ENCODE measurements around the gene PAK4. TPM values are rescaled to one million over a fixed set of nuclear protein-coding genes. Genes with fewer than 3 reads are reported as not detected.

Gene PAK4
- total RNA-seq, 1 experiment from 2014 or later: 63.1 TPM

GRCh38 chr19:39196320-39196719, 70.7 kb downstream of the PAK4 start:
- no peaks in the 10 kb centered on the region; a peak in 1 of 5 replicates for H3K9me3 Mint-ChIP-seq

More at GRCh38 chr19:39196320-39196719, 70.7 kb downstream of the PAK4 start:
- Mint-ChIP-seq H3K4me3 (peak overlapping the region; percentile 36 to 75; a peak in 3 of 5 replicates), H3K36me3 (ENCODE audit: insufficient read depth in 1 of 3, low read depth in 3 of 3) (no peaks in the 10 kb centered on the region), H3K4me1 (peaks cover 10 to 34% of the 10 kb centered on the region in 2 experiments), H3K27ac (no peak overlapping the region), H3K27me3 (ENCODE audit: low read depth) (peaks cover 72% of the 10 kb centered on the region)
- Histone ChIP-seq H3K9me3 (ENCODE audit: control insufficient read depth, low read depth, low read length) (no peaks in the 10 kb centered on the region), H3K9ac (ENCODE audit: extremely low read depth, insufficient read length, low read length) (no peak overlapping the region), H3K4me2 (ENCODE audit: insufficient read depth, insufficient read length, low read length) (peak overlapping the region; percentile 48), H2BK12ac (ENCODE audit: insufficient read length, low read depth, low read length) (no peak overlapping the region), H2BK20ac (ENCODE audit: low read depth, low read length, poor library complexity, severe bottlenecking) (no peak overlapping the region), H4K8ac (replicated peaks; ENCODE audit: insufficient read length, low read depth, low read length) (no peak overlapping the region), H3K27ac (ENCODE audit: insufficient read length, low read depth, low read length) (no peak overlapping the region), H2BK15ac (ENCODE audit: low read depth, low read length) (no peak overlapping the region), H4K91ac (ENCODE audit: insufficient read length, low read depth, low read length) (no peak overlapping the region), H4K5ac (ENCODE audit: insufficient read length, low read depth, low read length) (no peak overlapping the region), H3K14ac (ENCODE audit: insufficient read depth, low read length) (no peak overlapping the region), H2BK120ac (ENCODE audit: low read depth, low read length, poor library complexity, severe bottlenecking) (no peak overlapping the region), H3K79me1 (ENCODE audit: insufficient read depth, low read depth, low read length, poor library complexity, severe bottlenecking) (no peaks in the 10 kb centered on the region), H3T11ph (ENCODE audit: low read length) (no peak overlapping the region), H3K56ac (ENCODE audit: insufficient read length, low read depth, low read length) (no peak overlapping the region), H3K4ac (ENCODE audit: low read depth, low read length) (no peak overlapping the region), H3K79me2 (ENCODE audit: insufficient read depth, low read length) (no peaks in the 10 kb centered on the region), H3K27me3 (ENCODE audit: insufficient read depth, low read length) (peaks cover 7% of the 10 kb centered on the region; the same call in 1 of the 2 replicates), H3K23ac (ENCODE audit: insufficient read length, low read depth, low read length) (no peak overlapping the region), H4K20me1 (ENCODE audit: control insufficient read depth, insufficient read depth, insufficient read length) (no peaks in the 10 kb centered on the region), H2AFZ (ENCODE audit: low read length) (no peak overlapping the region), H3K4me1 (ENCODE audit: insufficient read depth, low read length) (no peaks in the 10 kb centered on the region), H2AK5ac (ENCODE audit: insufficient read length, low read length) (no peak overlapping the region), H2BK5ac (ENCODE audit: insufficient read length, low read length) (no peak overlapping the region), H3K23me2 (ENCODE audit: insufficient read length, low read depth, low read length, poor library complexity, severe bottlenecking) (peaks cover 7% of the 10 kb centered on the region), H3K18ac (ENCODE audit: insufficient read length, low read depth, low read length) (no peak overlapping the region)
- TF ChIP-seq CTCF (conservative IDR thresholded peaks at IDR 0.05): no peak
- no CpG with 5 or more reads among the region's 7 CpGs for WGBS (ENCODE audit: extremely low coverage, insufficient read length, low lambda C conversion rate)
- no peak for DNase-seq

All from H9 (cell line).